AG04450 (cell line): ENCODE measurements around the gene LAMA2. TPM values are rescaled to one million over a fixed set of nuclear protein-coding genes. Genes with fewer than 3 reads are reported as not detected.

Experiments
- CTCF ChIA-PET: fragments of 300-600, 350-600 bp; formaldehyde crosslinking; extraction: SDS; loops from one replicate; lab custom pipeline; 2022; ENCODE audit warnings: antibody characterized with exemption, inconsistent platforms; lab: Charles Lee
- POLR2A ChIA-PET: fragments of 350-600 bp; formaldehyde crosslinking; extraction: SDS; loops from one replicate; lab custom pipeline; 2021; ENCODE audit warnings: antibody characterized with exemption, inconsistent platforms; lab: Yijun Ruan, JAX
- DNase-seq: peaks from one replicate; pipeline ENCODE4 v3.0.0-alpha.2; 2011; ENCODE audit warnings: low read depth, low spot score
- H3K27ac ChIP-seq: one replicate; pipeline ENCODE4 v1.5.1; 2012; ENCODE audit warnings: low read depth, low read length, control low read depth
- H3K27me3 ChIP-seq: one replicate; pipeline ENCODE4 v1.6.0; 2012; ENCODE audit warnings: low read length; ENCODE audit not compliant: control insufficient read depth, insufficient read depth
- H3K4me3 ChIP-seq: 2 replicates; pipeline ENCODE4 v1.5.1; 2011; ENCODE audit warnings: mild to moderate bottlenecking, low read depth, low read length, control low read depth
- H3K9me3 ChIP-seq: 2 replicates; pipeline ENCODE4 v1.5.1; 2012; ENCODE audit warnings: low read length; ENCODE audit not compliant: control insufficient read depth, insufficient read depth
- polyA plus RNA-seq: library from polyadenylated mRNA; depleted of rRNA; stranded (reverse); fragments of >200 nt; gene quantifications from 2 replicates; pipeline ENCODE4 v1.2.3, GENCODE V29; 2011
- TF ChIP-seq, protein P1 (sequence below): IDR thresholded peaks from 2 replicates; pipeline ENCODE4 v1.5.1; 2011; ENCODE audit warnings: low read depth, low read length, control low read depth, inconsistent platforms

The LAMA2 gene
- polyA plus RNA-seq, 1 experiment, result 33.0 TPM

DNA sequence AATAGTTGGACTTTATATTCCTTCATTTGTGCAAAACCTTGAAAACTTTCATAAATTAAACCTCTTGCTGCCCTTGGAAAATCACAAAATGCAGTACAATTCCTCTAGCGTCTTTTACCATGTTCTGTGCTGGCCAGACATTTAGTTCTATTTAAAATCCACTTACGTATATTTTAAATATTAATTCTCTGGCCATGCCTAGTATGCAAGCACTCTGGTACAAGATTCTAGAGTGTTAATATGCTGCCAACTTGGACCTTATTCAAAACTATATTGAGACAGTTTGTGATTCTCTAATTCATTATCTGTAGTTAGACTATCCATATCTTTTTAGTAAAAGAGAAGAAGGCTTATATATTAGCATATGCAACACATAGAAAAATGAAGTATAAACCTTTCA is 498.9 kb downstream of the LAMA2 start:
- ChIA-PET POLR2A (no interaction called here), CTCF (interaction anchor here (2.8 kb wide), 1 partner anchor 12 kb away, joined by 16 read pairs; no protein-coding TSS in a partner anchor)
- Histone ChIP-seq H3K9me3 (no peaks in the 10 kb centered on the region), H3K4me3 (no peak overlapping the region), H3K27ac (no peak overlapping the region), H3K27me3 (peaks cover 7% of the 10 kb centered on the region)
- TF ChIP-seq, protein P1, sequence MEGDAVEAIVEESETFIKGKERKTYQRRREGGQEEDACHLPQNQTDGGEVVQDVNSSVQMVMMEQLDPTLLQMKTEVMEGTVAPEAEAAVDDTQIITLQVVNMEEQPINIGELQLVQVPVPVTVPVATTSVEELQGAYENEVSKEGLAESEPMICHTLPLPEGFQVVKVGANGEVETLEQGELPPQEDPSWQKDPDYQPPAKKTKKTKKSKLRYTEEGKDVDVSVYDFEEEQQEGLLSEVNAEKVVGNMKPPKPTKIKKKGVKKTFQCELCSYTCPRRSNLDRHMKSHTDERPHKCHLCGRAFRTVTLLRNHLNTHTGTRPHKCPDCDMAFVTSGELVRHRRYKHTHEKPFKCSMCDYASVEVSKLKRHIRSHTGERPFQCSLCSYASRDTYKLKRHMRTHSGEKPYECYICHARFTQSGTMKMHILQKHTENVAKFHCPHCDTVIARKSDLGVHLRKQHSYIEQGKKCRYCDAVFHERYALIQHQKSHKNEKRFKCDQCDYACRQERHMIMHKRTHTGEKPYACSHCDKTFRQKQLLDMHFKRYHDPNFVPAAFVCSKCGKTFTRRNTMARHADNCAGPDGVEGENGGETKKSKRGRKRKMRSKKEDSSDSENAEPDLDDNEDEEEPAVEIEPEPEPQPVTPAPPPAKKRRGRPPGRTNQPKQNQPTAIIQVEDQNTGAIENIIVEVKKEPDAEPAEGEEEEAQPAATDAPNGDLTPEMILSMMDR, result no peak
- DNase-seq, result no peak

DNA sequence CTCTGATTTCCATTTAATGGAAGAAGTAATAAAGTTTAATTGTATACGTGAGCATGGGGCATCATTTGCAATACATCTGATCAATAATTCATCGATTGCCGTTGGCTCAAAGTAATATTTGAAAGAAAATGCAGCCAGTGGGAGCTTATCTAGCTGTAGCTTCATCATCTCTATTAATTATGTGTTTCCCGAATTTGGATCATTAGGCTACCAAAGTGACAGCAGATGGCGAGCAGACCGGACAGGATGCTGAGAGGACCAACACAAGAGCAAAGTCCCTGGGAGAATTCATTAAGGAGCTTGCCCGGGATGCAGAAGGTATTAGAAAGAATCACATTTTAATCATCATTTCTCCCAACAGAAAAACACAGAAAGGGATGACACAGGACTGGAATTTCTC is 500.0 kb downstream of the LAMA2 start:
- Histone ChIP-seq H3K9me3 (no peaks in the 10 kb centered on the region), H3K27ac (no peak overlapping the region), H3K27me3 (peaks cover 7% of the 10 kb centered on the region), H3K4me3 (no peak overlapping the region)
- DNase-seq, result no peak
- POLR2A ChIA-PET, result no interaction called here
- CTCF ChIA-PET, result interaction anchor here (0.6 to 2.8 kb wide), 3 partner anchors 13 to 335 kb away, joined by 4 to 16 read pairs (median 7); no protein-coding TSS in a partner anchor
- TF ChIP-seq, protein P1, result no peak

DNA sequence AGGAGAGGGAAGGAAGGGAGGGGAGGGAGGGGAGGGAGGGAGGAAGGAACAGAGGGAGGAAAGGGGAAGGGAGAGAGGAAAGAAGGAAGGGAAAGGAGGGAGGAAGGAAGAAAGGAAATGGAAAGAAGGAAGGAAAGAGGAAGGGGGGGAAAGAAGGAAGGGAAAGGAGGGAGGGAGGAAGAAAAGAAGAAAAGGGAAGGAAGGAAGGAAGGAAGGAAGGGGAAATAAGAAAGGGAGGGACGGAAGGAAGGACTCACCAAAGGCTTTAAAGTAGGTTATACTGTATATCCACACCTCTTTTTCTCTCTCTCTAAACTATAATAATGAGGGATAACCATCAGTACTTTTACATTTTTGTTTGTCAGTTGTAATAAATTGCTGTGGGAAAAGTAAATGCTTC is 502.2 kb downstream of the LAMA2 start:
- TF ChIP-seq, protein P1, result no peak
- CTCF ChIA-PET, result interaction anchor here (0.5 kb wide), 1 partner anchor 652 kb away, joined by 3 read pairs; no protein-coding TSS in a partner anchor
- H3K9me3 ChIP-seq, result no peaks in the 10 kb centered on the region
- no peak for DNase-seq
- no peak overlapping the region for H3K27ac ChIP-seq
- no peak overlapping the region for H3K4me3 ChIP-seq
- H3K27me3 ChIP-seq, result peaks cover 4% of the 10 kb centered on the region
- POLR2A ChIA-PET, result no interaction called here

DNA sequence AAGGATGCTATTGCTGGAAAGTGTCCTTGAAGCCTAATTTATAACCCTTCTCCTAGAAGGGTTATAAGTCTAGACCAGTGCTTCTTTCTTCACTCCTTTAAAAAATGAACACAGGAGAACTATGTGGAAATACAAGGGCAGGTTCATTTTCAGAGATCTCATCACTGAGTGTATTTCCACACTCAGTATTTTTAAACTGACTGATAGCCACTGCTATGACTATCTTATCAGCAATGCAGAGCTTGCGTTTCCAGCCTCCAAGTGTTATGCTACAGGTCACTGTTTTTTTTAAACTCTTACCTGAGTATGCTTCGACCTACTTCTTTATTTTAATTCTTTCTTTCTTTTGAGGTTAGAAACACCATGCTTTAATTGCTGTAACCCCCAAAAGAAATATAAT is 508.0 kb downstream of the LAMA2 start:
- Histone ChIP-seq H3K9me3 (no peaks in the 10 kb centered on the region), H3K4me3 (no peak overlapping the region), H3K27me3 (no peaks in the 10 kb centered on the region), H3K27ac (no peak overlapping the region)
- ChIA-PET POLR2A (interaction anchor here (0.6 kb wide), 1 partner anchor 99 kb away, joined by 3 read pairs; no protein-coding TSS in a partner anchor), CTCF (no interaction called here)
- no peak for DNase-seq
- TF ChIP-seq, protein P1, result no peak

DNA sequence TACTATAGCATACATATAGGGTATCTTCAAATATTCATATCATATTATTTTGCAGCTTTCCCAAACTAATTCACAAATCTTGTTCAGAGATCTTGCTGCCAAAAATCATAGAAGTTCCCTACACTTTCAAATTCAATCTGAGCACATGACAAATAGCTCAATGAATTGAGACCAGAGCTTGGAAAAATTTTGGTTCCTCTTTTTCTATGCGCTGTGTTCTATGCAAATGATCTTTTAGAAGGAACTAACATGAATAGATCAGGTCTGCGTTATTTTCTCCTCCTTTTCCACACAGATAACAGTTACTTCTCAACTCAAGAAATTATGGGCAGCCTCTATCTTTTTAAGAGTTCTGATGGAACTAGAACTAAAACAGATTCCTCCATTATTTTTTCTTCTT is 510.7 kb downstream of the LAMA2 start:
- CTCF ChIA-PET, result no interaction called here
- Histone ChIP-seq H3K27me3 (no peaks in the 10 kb centered on the region), H3K27ac (no peak overlapping the region), H3K4me3 (no peak overlapping the region), H3K9me3 (no peaks in the 10 kb centered on the region)
- no peak for DNase-seq
- POLR2A ChIA-PET, result no interaction called here
- TF ChIP-seq, protein P1, result no peak
